WTC11 (cell line): ENCODE measurements around the gene DOK3.

Source experiments
- CTCF ChIP-seq: fragments of 200-600 bp; IDR thresholded peaks from 2 replicates; pipeline ENCODE4 v1.8.0; 2022; ENCODE audit warnings: antibody characterized with exemption
- FOXK1 ChIP-seq: sonication (generic); formaldehyde crosslinking; IDR thresholded peaks from 2 replicates; pipeline ENCODE4 v1.8.0; 2022; ENCODE audit warnings: mild to moderate bottlenecking, moderate library complexity, missing genetic modification reagents
- ZNF232 ChIP-seq: sonication (generic); formaldehyde crosslinking; IDR thresholded peaks from 2 replicates; pipeline ENCODE4 v1.8.0; 2022; ENCODE audit warnings: mild to moderate bottlenecking, missing genetic modification reagents

- no peak for TF ChIP-seq CTCF
- no peak for TF ChIP-seq FOXK1 (CRISPR knock-in tag)
- no peak for TF ChIP-seq ZNF232 (CRISPR knock-in tag)
Observed at GRCh38 chr5:177536386-177536785, 26.8 kb upstream of the DOK3 start.
